Spleen (tissue), 11 donors: ENCODE measurements around the gene TNS1. TPM values are rescaled to one million over a fixed set of nuclear protein-coding genes. Genes with fewer than 3 reads are reported as not detected.

Experiments used
- DNase-seq: peaks from one replicate; pipeline ENCODE4 v3.0.0-alpha.2; 2020
- H3K27ac ChIP-seq, 8 donors: fragments of 200-600 bp; sonication (generic) in 7 of 8; 1 replicate in 4 of 8; 2 replicates in 4 of 8; pipeline versions ENCODE4 v1.5.0 to v1.8.0; 2016 to 2021; ENCODE audit warnings: inconsistent platforms in 4 of 8, mild to moderate bottlenecking in 4 of 8, moderate library complexity in 1 of 8
- H3K27me3 ChIP-seq, 7 donors: fragments of 200-600 bp; sonication (generic) in 6 of 7; replicated peaks in 1 of 7; 1 replicate in 4 of 7; 2 replicates in 3 of 7; pipeline versions ENCODE4 v1.5.0 to v1.8.0; 2016 to 2021; ENCODE audit warnings: inconsistent platforms in 3 of 7, mild to moderate bottlenecking in 1 of 7
- H3K36me3 ChIP-seq, 6 donors: fragments of 200-600 bp; sonication (generic) in 5 of 6; 1 replicate in 4 of 6; 2 replicates in 2 of 6; pipeline versions ENCODE4 v1.5.0 to v1.8.0; 2016 to 2021; ENCODE audit warnings: inconsistent platforms in 2 of 6
- H3K4me1 ChIP-seq, 6 donors: fragments of 200-600 bp; sonication (generic) in 5 of 6; 1 replicate in 3 of 6; 2 replicates in 3 of 6; pipeline versions ENCODE4 v1.5.0 to v1.8.0; 2016 to 2021; ENCODE audit warnings: inconsistent platforms in 3 of 6
- H3K4me3 ChIP-seq, 8 donors: fragments of 200-600 bp; sonication (generic) in 7 of 8; 1 replicate in 4 of 8; 2 replicates in 4 of 8; pipeline versions ENCODE4 v1.5.0 to v1.8.0; 2016 to 2021; ENCODE audit warnings: inconsistent platforms in 4 of 8, mild to moderate bottlenecking in 4 of 8, moderate library complexity in 2 of 8
- H3K9me3 ChIP-seq, 8 donors: fragments of 200-600 bp; sonication (generic) in 7 of 8; 1 replicate in 4 of 8; 2 replicates in 4 of 8; pipeline versions ENCODE4 v1.5.0 to v1.8.0; 2016 to 2021; ENCODE audit warnings: inconsistent platforms in 4 of 8
- POLR2A ChIP-seq, 3 donors: fragments of 450-650 bp; IDR thresholded peaks; one replicate each; pipeline ENCODE4 v1.5.1; 2017; ENCODE audit warnings: antibody characterized with exemption in 3 of 3, mild to moderate bottlenecking in 1 of 3
- POLR2AphosphoS5 ChIP-seq, 3 donors: sonication (generic); formaldehyde crosslinking; IDR thresholded peaks; one replicate each; pipeline ENCODE4 v1.5.1; 2017; ENCODE audit warnings: antibody characterized with exemption in 3 of 3
- WGBS, 5 donors: extraction: QIAGEN DNeasy Blood & Tissue Kit in 3 of 5; methylation state at CpG; one replicate each; pipeline versions ENCODE4 v1.1.5 to v1.1.7; 2013 to 2018; 5-methylcytosine and 5-hydroxymethylcytosine counted together
- intact Hi-C: fragments of 100-400 bp; cut with DNase I; formaldehyde crosslinking; loops from one replicate; pipeline ENCODE4 v1.15.0; 2023; ENCODE audit warnings: low total_unique reads
- polyA plus RNA-seq, 3 donors: library from polyadenylated mRNA; stranded (reverse); fragments of 200-250 nt; gene quantifications; one replicate each; pipeline ENCODE4 v1.2.1, GENCODE V29; 2013
- total RNA-seq, 7 donors: library from RNA; depleted of rRNA in 3 of 7; stranded (reverse); fragments of >200 nt in 3 of 7; fragmentation: NEBNext Ultra II Directional in 4 of 7; extraction: Animal tissue kit (Norgen Biotek cat#: 25700) in 4 of 7; gene quantifications; one replicate each; pipeline versions ENCODE4 v1.1.0 to v1.2.1, GENCODE V29; 2016 to 2021
- TF ChIP-seq, protein P1 (sequence below), 11 experiments: fragments of 200-600 bp in 7 of 11; fragments of 450-650 bp in 4 of 11; sonication (generic) in 4 of 11; IDR thresholded peaks in 8 of 11; conservative IDR thresholded peaks in 3 of 11; 1 replicate in 7 of 11; 2 replicates in 4 of 11; pipeline versions ENCODE4 v1.4.0 to v1.8.0; 2016 to 2021; ENCODE audit warnings: antibody characterized with exemption in 11 of 11, inconsistent platforms in 4 of 11, mild to moderate bottlenecking in 1 of 11
- donor health status: healthy with polysubstance abuse.
- donor health status: DM: no; HTN: no; CAD: no; lungs with moderate emphysema.
- donor health status: DM: no; HTN: no; CAD: no.
- donor health status: Bipolar disorder and iron deficiency.
- donor health status: healthy.
- donor health status: DM: no; HTN: no; CAD: no.
- donor health status: DM: yes; HTN: yes; CAD: no.

Gene TNS1
- total and polyA plus RNA-seq, 10 donors, result 6.9 to 580 (median 246) TPM

DNA sequence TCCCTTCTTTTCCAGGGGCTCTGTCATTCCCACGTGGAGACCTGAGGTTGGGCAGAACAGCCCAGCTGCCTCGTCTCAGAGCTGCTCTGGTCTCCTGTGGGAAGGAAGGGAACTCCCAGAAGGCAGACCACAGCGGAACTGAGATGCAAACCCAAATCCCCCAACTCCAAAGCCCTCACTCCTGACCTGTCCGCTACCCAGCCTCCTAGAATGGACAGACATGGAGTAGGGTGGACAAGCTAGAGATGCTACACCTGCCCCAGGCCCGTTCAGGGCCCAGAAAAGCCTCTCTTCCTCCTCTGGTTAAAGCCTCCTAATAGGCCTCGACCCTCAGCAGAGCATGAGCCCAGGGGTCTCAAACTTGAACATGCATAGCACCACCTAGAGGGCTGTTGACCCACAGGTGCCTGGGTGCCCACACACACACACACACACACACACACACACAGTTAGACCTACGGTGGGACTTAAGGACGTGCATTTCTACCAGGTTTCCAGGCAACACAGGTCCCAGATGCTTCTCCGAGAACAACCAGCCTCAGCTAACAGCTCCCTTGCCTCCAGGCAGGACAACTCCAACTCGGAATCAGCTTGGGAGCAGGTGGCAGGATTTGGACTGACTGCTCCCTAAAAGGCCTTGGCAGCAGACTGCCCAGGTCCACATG lies 93.5 kb downstream of the TNS1 start:
- Histone ChIP-seq H3K27ac (peak overlapping the region in 5 of 8 donors; percentile 57 to 88 (median 84)), H3K27me3 (peaks cover 0 to 17% (median 0%) of the 10 kb centered on the region in 7 donors), H3K4me1 (peaks cover 64 to 100% (median 83%) of the 10 kb centered on the region in 6 donors), H3K36me3 (peaks cover 0 to 24% (median 0%) of the 10 kb centered on the region in 6 donors), H3K4me3 (no peak overlapping the region), H3K9me3 (no peaks in the 10 kb centered on the region)
- WGBS, 5 donors, result 66 to 76% (median 71%) methylated on average over 7 to 10 of the region's 10 CpGs
- DNase-seq, result no peak
- TF ChIP-seq POLR2A (IDR thresholded peaks at IDR 0.05) (no peak), POLR2AphosphoS5 (IDR thresholded peaks at IDR 0.05) (no peak)
- TF ChIP-seq, protein P1, sequence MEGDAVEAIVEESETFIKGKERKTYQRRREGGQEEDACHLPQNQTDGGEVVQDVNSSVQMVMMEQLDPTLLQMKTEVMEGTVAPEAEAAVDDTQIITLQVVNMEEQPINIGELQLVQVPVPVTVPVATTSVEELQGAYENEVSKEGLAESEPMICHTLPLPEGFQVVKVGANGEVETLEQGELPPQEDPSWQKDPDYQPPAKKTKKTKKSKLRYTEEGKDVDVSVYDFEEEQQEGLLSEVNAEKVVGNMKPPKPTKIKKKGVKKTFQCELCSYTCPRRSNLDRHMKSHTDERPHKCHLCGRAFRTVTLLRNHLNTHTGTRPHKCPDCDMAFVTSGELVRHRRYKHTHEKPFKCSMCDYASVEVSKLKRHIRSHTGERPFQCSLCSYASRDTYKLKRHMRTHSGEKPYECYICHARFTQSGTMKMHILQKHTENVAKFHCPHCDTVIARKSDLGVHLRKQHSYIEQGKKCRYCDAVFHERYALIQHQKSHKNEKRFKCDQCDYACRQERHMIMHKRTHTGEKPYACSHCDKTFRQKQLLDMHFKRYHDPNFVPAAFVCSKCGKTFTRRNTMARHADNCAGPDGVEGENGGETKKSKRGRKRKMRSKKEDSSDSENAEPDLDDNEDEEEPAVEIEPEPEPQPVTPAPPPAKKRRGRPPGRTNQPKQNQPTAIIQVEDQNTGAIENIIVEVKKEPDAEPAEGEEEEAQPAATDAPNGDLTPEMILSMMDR (IDR thresholded peaks at IDR 0.05 in 8 of 11, conservative IDR thresholded peaks at IDR 0.05 in 3 of 11), result no peak
- intact Hi-C loops, result no loop called here

GRCh38 chr2:217908544-217908943 lies 94.3 kb downstream of the TNS1 start:
- TF ChIP-seq POLR2AphosphoS5 (IDR thresholded peaks at IDR 0.05) (peak in 1 of 3 donors; percentile 9), POLR2A (IDR thresholded peaks at IDR 0.05) (no peak)
- TF ChIP-seq, protein P1 (IDR thresholded peaks at IDR 0.05 in 8 of 11, conservative IDR thresholded peaks at IDR 0.05 in 3 of 11), result no peak
- Histone ChIP-seq H3K4me1 (peaks cover 63 to 100% (median 82%) of the 10 kb centered on the region in 6 donors), H3K9me3 (no peaks in the 10 kb centered on the region)

DNA sequence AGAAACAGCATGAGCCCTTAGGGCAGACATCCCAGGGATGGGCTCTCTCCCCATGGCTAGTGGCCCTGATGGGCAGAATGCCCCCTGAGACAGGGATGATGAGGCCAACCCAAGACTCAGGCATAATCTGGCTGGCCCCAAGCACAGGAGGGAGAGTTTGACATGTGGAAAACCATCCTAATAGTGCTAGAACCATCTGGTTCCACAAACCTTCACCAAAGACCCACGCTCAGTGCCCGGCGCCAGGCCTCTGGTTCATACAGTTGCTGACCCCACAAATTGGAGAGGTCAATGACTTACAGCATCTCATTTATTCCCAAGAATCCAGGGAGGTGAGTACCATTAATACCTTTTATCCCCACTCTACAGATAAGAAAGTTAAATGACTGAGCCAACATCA lies 95.5 kb downstream of the TNS1 start:
- DNase-seq, result no peak
- peaks cover 62 to 100% (median 82%) of the 10 kb centered on the region in 6 donors for H3K4me1 ChIP-seq
- no peak overlapping the region for H3K4me3 ChIP-seq
- H3K36me3 ChIP-seq, result peaks cover 0 to 25% (median 0%) of the 10 kb centered on the region in 6 donors
- peaks cover 0 to 17% (median 0%) of the 10 kb centered on the region in 7 donors for H3K27me3 ChIP-seq
- 90 to 100% (median 94%) methylated on average over 3 of the region's 3 CpGs for WGBS, 5 donors
- intact Hi-C loops, result no loop called here
- no peaks in the 10 kb centered on the region for H3K9me3 ChIP-seq
- peak overlapping the region in 6 of 8 donors; percentile 51 to 88 (median 82) for H3K27ac ChIP-seq
- no peak for TF ChIP-seq POLR2AphosphoS5 (IDR thresholded peaks at IDR 0.05)
- TF ChIP-seq, protein P1 (IDR thresholded peaks at IDR 0.05 in 8 of 11, conservative IDR thresholded peaks at IDR 0.05 in 3 of 11), result no peak
- TF ChIP-seq POLR2A (IDR thresholded peaks at IDR 0.05), result no peak

More at GRCh38 chr2:217908544-217908943, 94.3 kb downstream of the TNS1 start:
- DNase-seq, result no peak
- 67 to 86% (median 72%) methylated on average over 8 of the region's 8 CpGs for whole genome bisulfite sequencing, 5 donors
- H3K4me3 ChIP-seq, result no peak overlapping the region
- intact Hi-C loops, result no loop called here
- H3K27ac ChIP-seq, result peak overlapping the region in 5 of 8 donors; percentile 57 to 88 (median 84)
- H3K27me3 ChIP-seq, result peaks cover 0 to 17% (median 0%) of the 10 kb centered on the region in 7 donors
- H3K36me3 ChIP-seq, result peaks cover 0 to 25% (median 0%) of the 10 kb centered on the region in 6 donors

DNA sequence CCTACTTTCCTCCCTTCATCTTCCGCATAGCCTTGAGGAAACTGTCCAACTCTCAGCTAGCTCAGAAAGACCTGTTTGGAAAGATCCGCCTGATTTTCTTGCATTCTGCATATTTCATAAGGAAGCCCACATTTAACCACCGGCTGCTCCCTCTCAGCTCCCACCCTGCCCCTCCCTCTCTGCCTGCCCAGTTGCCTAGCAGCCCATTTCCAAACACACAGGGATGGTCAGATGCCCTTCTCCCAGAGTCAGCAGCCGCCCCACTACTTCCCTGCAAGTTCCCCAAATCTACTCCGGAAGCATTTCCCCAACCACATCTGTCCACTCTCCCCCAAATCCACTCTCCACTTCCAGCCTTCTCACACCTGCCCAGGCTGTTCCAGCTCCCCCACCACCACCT lies 96.0 kb downstream of the TNS1 start:
- Histone ChIP-seq H3K36me3 (peaks cover 0 to 27% (median 0%) of the 10 kb centered on the region in 6 donors), H3K4me1 (peaks cover 57 to 100% (median 82%) of the 10 kb centered on the region in 6 donors), H3K27me3 (peaks cover 0 to 17% (median 0%) of the 10 kb centered on the region in 7 donors), H3K27ac (peak overlapping the region in 6 of 8 donors; percentile 77 to 88 (median 84)), H3K9me3 (no peaks in the 10 kb centered on the region), H3K4me3 (no peak overlapping the region)
- intact Hi-C loops, result no loop called here
- WGBS, 5 donors, result 44 to 63% (median 53%) methylated on average over 5 of the region's 5 CpGs
- DNase-seq, result no peak
- TF ChIP-seq, protein P1 (IDR thresholded peaks at IDR 0.05 in 8 of 11, conservative IDR thresholded peaks at IDR 0.05 in 3 of 11), result no peak
- TF ChIP-seq POLR2A (IDR thresholded peaks at IDR 0.05) (no peak), POLR2AphosphoS5 (IDR thresholded peaks at IDR 0.05) (no peak)
